ENCODE data around the gene SMDT1. TPM values are rescaled to one million over a fixed set of nuclear protein-coding genes. Genes with fewer than 3 reads are reported as not detected.

SMDT1 gene
- total and polyA plus RNA-seq, 2 of the 4 experiments (the other 2 are of a cell fraction), result 2.3 to 15.7 TPM

- H3K18ac ChIP-seq (ENCODE audit: low read depth, low read length), result no peak overlapping the region
- no peak overlapping the region for H3K23ac ChIP-seq (ENCODE audit: low read depth, low read length)
- no peak overlapping the region for H3K4me3 ChIP-seq (ENCODE audit: insufficient read depth, low read depth, low read length)
- no peak overlapping the region for H3K9ac ChIP-seq (ENCODE audit: low read depth, low read length)
- no peak overlapping the region for H4K91ac ChIP-seq (ENCODE audit: insufficient read depth, low read depth, low read length)
- no peak overlapping the region for H2AK5ac ChIP-seq (ENCODE audit: low read depth, low read length)
- in situ Hi-C loops (cut with MboI; ENCODE audit: low sequenced_read_pairs) (no loop called here), dilution Hi-C loops (cut with HindIII; ENCODE audit: low sequenced_read_pairs, unreplicated experiment) (no loop called here), intact Hi-C loops (cut with micrococcal nuclease) (no loop called here)
- no peaks in the 10 kb centered on the region for H3K27me3 ChIP-seq (ENCODE audit: control insufficient read depth, insufficient read depth, low read length)
- no peak overlapping the region for H3K27ac ChIP-seq (ENCODE audit: insufficient read depth, low read length)
- H2BK120ac ChIP-seq (ENCODE audit: low read depth, low read length), result no peak overlapping the region
- ATAC-seq (ENCODE audit: low read depth) (no peak), DNase-seq (no peak)
- H3K9me1 ChIP-seq (ENCODE audit: insufficient read depth, low read length), result no peaks in the 10 kb centered on the region
- BruUV-seq (replicated peaks), result no TSS peak
- no peak overlapping the region for H2BK5ac ChIP-seq (ENCODE audit: low read depth, low read length, poor library complexity, severe bottlenecking)
- H2AFZ ChIP-seq (replicated peaks; ENCODE audit: low read length, poor library complexity), result no peak overlapping the region
- no peak overlapping the region for H3K14ac ChIP-seq (replicated peaks; ENCODE audit: low read depth, low read length)
- H2AK9ac ChIP-seq (replicated peaks; ENCODE audit: low read depth, low read length, poor library complexity), result no peak overlapping the region
- H3K36me3 ChIP-seq (ENCODE audit: control insufficient read depth, insufficient read depth, low read length), result no peaks in the 10 kb centered on the region
- H3K9me3 ChIP-seq (ENCODE audit: control insufficient read depth, insufficient read depth, low read length), result no peaks in the 10 kb centered on the region
- no peak overlapping the region for H4K8ac ChIP-seq (ENCODE audit: low read depth in 2 of 2, low read length in 2 of 2)
- no peak overlapping the region for H4K5ac ChIP-seq (ENCODE audit: low read depth, low read length)
- no peak for TF ChIP-seq MXI1 (IDR thresholded peaks at IDR 0.05; ENCODE audit: borderline replicate concordance, low read depth, low read length)
- TF ChIP-seq CTCF (conservative IDR thresholded peaks at IDR 0.05; ENCODE audit: low read depth, low read length), result no peak
- no peak for TF ChIP-seq CHD1 (IDR thresholded peaks at IDR 0.05; ENCODE audit: low read depth, low read length)
- TF ChIP-seq POLR2A (IDR thresholded peaks at IDR 0.05; ENCODE audit: low read depth, low read length), result no peak
- no peak for TF ChIP-seq SMC3 (IDR thresholded peaks at IDR 0.05; ENCODE audit: low read depth, low read length)
- TF ChIP-seq MAFK (IDR thresholded peaks at IDR 0.05; ENCODE audit: low read depth, low read length), result no peak
- no peak for TF ChIP-seq BHLHE40 (IDR thresholded peaks at IDR 0.05; ENCODE audit: low read depth, low read length)
- no peak for TF ChIP-seq USF2 (IDR thresholded peaks at IDR 0.05; ENCODE audit: low read depth, low read length)
- no peak for TF ChIP-seq RFX5 (IDR thresholded peaks at IDR 0.05; ENCODE audit: low read depth, low read length)
- no peak for TF ChIP-seq ELK1 (IDR thresholded peaks at IDR 0.05; ENCODE audit: borderline replicate concordance, low read depth, low read length)
- no peak for TF ChIP-seq CEBPB (IDR thresholded peaks at IDR 0.05; ENCODE audit: low read depth, low read length)
- no peak for TF ChIP-seq NFE2L2 (IDR thresholded peaks at IDR 0.05; ENCODE audit: low read depth, low read length)
- no peak for TF ChIP-seq MAZ (IDR thresholded peaks at IDR 0.05; ENCODE audit: borderline replicate concordance, low read depth, low read length)
- TF ChIP-seq FOS (IDR thresholded peaks at IDR 0.05; ENCODE audit: low read depth, low read length), result no peak
- TF ChIP-seq RCOR1 (IDR thresholded peaks at IDR 0.05; ENCODE audit: insufficient replicate concordance, low read length), result no peak
- TF ChIP-seq RAD21 (IDR thresholded peaks at IDR 0.05; ENCODE audit: low read length), result no peak
- H2BK20ac ChIP-seq (ENCODE audit: low read depth, low read length), result no peak overlapping the region
- H3K79me1 ChIP-seq (ENCODE audit: low read depth in 1 of 2, low read length in 2 of 2), result no peaks in the 10 kb centered on the region
- ChIA-PET POLR2A (ENCODE audit: unreplicated experiment) (no interaction called here), CTCF (no interaction called here)
- no CpG with 5 or more reads among the region's 3 CpGs for WGBS, 2 experiments (ENCODE audit: extremely low coverage in 2 of 2, insufficient read length in 1 of 2)
- no peaks in the 10 kb centered on the region for H3K4me1 ChIP-seq (ENCODE audit: control insufficient read depth, insufficient read depth, low read length)
- H3K4ac ChIP-seq (ENCODE audit: low read depth, low read length), result no peak overlapping the region
- no peak overlapping the region for H2BK15ac ChIP-seq (ENCODE audit: low read depth, low read length)
- H3K4me2 ChIP-seq (ENCODE audit: low read depth, low read length), result no peak overlapping the region
- H4K20me1 ChIP-seq (ENCODE audit: insufficient read depth, low read length), result no peaks in the 10 kb centered on the region
- no peak overlapping the region for H3K56ac ChIP-seq (ENCODE audit: extremely low read depth, insufficient read depth, low read length)
These were observed 26.7 kb upstream of the SMDT1 start for GRCh38 chr22:42052765-42053164.
